Measurements from ENCODE around the gene RHOU. TPM values are rescaled to one million over a fixed set of nuclear protein-coding genes. Genes with fewer than 3 reads are reported as not detected.

The RHOU gene
- total and polyA plus RNA-seq, 8 donors, result 1.2 to 75.5 (median 28.7) TPM

DNA sequence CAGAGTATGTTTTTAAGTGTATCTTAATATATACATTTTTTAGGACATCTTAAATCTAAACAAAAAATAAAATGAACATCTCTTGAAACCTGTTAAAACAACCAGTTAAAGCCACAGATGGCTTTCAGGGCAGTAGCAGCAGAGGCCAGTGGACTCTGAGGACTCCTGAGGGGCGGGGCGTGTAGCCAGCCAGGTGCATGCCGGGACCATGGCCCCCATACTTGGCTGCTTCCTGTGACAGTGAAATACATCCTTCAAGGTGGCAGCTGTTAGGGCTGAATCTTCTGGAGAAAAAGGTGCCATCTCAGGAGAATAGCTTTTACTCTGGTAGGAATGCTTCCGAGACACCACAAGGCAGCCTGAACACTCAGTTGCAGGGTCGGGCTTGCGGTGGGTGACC, 9.6 kb downstream of the RHOU start:
- intact Hi-C loops (cut with DNase I; ENCODE audit: low total_unique reads), result no loop called here
- Histone ChIP-seq H3K36me3 (peaks cover 19 to 69% (median 63%) of the 10 kb centered on the region in 4 donors), H3K4me1 (peaks cover 10 to 34% (median 15%) of the 10 kb centered on the region in 4 donors), H3K27ac (peak overlapping the region in 1 of 5 donors; percentile 12), H3K4me3 (no peak overlapping the region), H3K9me3 (no peaks in the 10 kb centered on the region), H3K27me3 (no peaks in the 10 kb centered on the region)
- WGBS, 5 donors, result 90 to 97% (median 93%) methylated on average over 6 of the region's 6 CpGs
- no peak for DNase-seq
- TF ChIP-seq EP300 (IDR thresholded peaks at IDR 0.05) (no peak), POLR2A (IDR thresholded peaks at IDR 0.05) (no peak), POLR2AphosphoS5 (IDR thresholded peaks at IDR 0.05) (no peak)
- TF ChIP-seq, protein P1, sequence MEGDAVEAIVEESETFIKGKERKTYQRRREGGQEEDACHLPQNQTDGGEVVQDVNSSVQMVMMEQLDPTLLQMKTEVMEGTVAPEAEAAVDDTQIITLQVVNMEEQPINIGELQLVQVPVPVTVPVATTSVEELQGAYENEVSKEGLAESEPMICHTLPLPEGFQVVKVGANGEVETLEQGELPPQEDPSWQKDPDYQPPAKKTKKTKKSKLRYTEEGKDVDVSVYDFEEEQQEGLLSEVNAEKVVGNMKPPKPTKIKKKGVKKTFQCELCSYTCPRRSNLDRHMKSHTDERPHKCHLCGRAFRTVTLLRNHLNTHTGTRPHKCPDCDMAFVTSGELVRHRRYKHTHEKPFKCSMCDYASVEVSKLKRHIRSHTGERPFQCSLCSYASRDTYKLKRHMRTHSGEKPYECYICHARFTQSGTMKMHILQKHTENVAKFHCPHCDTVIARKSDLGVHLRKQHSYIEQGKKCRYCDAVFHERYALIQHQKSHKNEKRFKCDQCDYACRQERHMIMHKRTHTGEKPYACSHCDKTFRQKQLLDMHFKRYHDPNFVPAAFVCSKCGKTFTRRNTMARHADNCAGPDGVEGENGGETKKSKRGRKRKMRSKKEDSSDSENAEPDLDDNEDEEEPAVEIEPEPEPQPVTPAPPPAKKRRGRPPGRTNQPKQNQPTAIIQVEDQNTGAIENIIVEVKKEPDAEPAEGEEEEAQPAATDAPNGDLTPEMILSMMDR (IDR thresholded peaks at IDR 0.05), result no peak

DNA sequence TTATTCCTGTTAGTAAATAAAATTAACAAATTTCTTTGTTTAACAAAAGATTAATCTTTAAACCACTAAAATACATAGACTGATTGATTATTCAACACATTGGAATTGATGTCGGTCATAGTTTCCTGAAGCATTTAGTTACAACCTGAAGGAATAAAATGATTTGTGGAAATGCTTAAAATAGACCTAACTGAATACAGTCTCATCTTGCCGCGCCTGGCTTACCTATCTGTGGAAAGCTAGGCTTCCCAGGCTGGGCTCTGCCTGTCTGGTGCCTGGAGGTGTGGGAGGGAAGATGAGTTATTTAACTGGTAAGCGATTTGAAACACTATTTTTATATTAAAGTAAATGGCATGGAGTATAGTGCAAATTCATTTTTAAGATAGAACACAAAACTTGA, 10.2 kb downstream of the RHOU start:
- H3K36me3 ChIP-seq, result peaks cover 19 to 66% (median 62%) of the 10 kb centered on the region in 4 donors
- 82 to 87% (median 83%) methylated on average over 4 of the region's 4 CpGs for WGBS, 5 donors
- no peak overlapping the region for H3K4me3 ChIP-seq
- TF ChIP-seq POLR2AphosphoS5 (IDR thresholded peaks at IDR 0.05), result no peak
- no peak for TF ChIP-seq POLR2A (IDR thresholded peaks at IDR 0.05)
- intact Hi-C loops (cut with DNase I; ENCODE audit: low total_unique reads), result no loop called here
- peak overlapping the region in 1 of 5 donors; percentile 15 for H3K27ac ChIP-seq
- no peaks in the 10 kb centered on the region for H3K9me3 ChIP-seq
- DNase-seq, result no peak
- H3K27me3 ChIP-seq, result no peaks in the 10 kb centered on the region
- peaks cover 4 to 28% (median 9%) of the 10 kb centered on the region in 4 donors for H3K4me1 ChIP-seq

DNA sequence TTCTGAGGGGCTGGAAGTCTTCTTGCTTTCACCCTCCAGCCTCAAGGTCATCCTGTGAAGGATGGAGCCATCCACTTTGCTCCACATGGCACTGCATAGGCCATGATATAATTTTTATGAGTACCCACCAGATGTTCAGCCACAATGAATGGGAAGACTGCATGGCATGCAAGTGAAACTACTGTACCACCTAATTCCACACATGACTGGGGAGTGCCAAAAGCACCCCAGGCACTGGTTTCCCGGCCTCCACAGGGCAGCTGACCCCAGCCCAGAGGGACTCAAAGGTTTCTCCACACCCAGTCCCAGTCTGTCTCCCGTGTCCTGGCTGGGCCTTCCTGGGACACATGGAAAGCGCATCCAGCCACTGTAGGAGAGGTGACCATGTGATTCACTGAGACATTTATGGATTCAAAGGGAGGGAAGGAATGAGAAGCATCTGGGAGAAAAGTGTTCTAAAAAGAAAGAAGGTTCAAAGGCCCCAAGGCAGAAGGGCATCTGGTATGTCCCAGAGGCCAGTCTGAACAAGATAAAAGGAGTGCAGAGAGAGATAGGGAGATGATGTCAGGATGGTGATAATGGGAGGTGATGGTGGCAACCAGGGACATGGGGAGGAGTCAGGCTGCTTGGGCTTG, 12.1 kb downstream of the RHOU start:
- no peaks in the 10 kb centered on the region for H3K9me3 ChIP-seq
- H3K4me1 ChIP-seq, result peaks cover 0 to 19% (median 0%) of the 10 kb centered on the region in 4 donors
- intact Hi-C loops (cut with DNase I; ENCODE audit: low total_unique reads), result no loop called here
- TF ChIP-seq, protein P1 (IDR thresholded peaks at IDR 0.05), result no peak
- TF ChIP-seq POLR2A (IDR thresholded peaks at IDR 0.05) (no peak), POLR2AphosphoS5 (IDR thresholded peaks at IDR 0.05) (no peak), EP300 (IDR thresholded peaks at IDR 0.05) (no peak)
- DNase-seq, result no peak
- WGBS, 5 donors, result 90 to 97% (median 95%) methylated on average over 3 of the region's 3 CpGs
- peaks cover 19 to 47% (median 43%) of the 10 kb centered on the region in 4 donors for H3K36me3 ChIP-seq
- no peaks in the 10 kb centered on the region for H3K27me3 ChIP-seq
- H3K4me3 ChIP-seq, result no peak overlapping the region
- H3K27ac ChIP-seq, result no peak overlapping the region

DNA sequence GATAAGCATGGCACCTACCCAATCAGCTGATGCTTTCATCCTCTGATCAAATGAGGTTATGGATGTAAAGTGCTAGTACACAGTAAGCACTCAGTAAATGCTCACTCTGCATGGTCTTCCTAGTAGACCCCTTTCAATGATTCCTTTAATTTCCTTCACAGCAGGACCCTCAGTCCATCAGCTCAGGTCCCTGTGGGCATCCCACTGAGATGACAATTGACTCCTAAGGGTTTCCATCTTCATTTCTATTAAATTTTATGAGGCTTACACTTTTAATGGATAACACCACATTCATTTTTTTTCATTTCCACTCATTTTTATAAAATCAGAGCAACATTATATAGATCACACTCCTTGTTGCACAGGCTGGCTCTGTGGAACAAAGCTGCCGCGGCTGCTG, 12.8 kb downstream of the RHOU start:
- peaks cover 16 to 42% (median 37%) of the 10 kb centered on the region in 4 donors for H3K36me3 ChIP-seq
- 71 to 98% (median 91%) methylated on average over 2 of the region's 2 CpGs for WGBS, 5 donors
- intact Hi-C loops (cut with DNase I; ENCODE audit: low total_unique reads), result no loop called here
- H3K27ac ChIP-seq, result no peak overlapping the region
- H3K9me3 ChIP-seq, result no peaks in the 10 kb centered on the region
- peaks cover 0 to 19% (median 0%) of the 10 kb centered on the region in 4 donors for H3K4me1 ChIP-seq
- no peak for DNase-seq
- H3K27me3 ChIP-seq, result no peaks in the 10 kb centered on the region
- TF ChIP-seq, protein P1 (IDR thresholded peaks at IDR 0.05), result no peak
- H3K4me3 ChIP-seq, result no peak overlapping the region

DNA sequence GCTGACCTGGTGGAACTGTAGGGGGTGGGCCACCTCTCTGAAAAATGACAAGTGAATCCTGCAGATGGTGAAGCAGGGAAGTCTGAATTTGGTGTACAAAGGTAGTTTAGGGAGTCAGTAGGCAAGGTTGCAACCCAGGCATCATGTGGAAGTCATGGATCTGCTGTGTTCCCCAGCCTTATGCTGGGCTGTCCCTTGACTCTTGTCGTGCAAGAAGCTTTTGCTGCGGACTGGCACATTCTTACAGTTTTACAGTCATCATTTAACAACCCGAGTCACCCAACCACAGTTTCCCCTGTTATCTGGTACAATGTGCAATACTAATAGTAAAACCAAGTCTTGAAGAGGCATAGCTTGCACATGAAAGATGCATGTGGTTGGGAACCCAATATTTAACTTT, 13.2 kb downstream of the RHOU start:
- DNase-seq, result no peak
- H3K4me3 ChIP-seq, result no peak overlapping the region
- WGBS, 5 donors, result 50 to 72% (median 60%) methylated on average over 3 of the region's 3 CpGs

More for the DNA sequence above, 13.2 kb downstream of the RHOU start:
- Histone ChIP-seq H3K36me3 (peaks cover 12 to 38% (median 33%) of the 10 kb centered on the region in 4 donors), H3K27me3 (no peaks in the 10 kb centered on the region), H3K4me1 (peaks cover 0 to 19% (median 0%) of the 10 kb centered on the region in 4 donors), H3K27ac (no peak overlapping the region), H3K9me3 (no peaks in the 10 kb centered on the region)
- TF ChIP-seq POLR2A (IDR thresholded peaks at IDR 0.05) (no peak), EP300 (IDR thresholded peaks at IDR 0.05) (no peak), POLR2AphosphoS5 (IDR thresholded peaks at IDR 0.05) (no peak)
- TF ChIP-seq, protein P1 (IDR thresholded peaks at IDR 0.05), result no peak
- intact Hi-C loops (cut with DNase I; ENCODE audit: low total_unique reads), result no loop called here
